CD4-positive, alpha-beta T cell (primary cell): ENCODE measurements around the gene E2F4. TPM values are rescaled to one million over a fixed set of nuclear protein-coding genes. Genes with fewer than 3 reads are reported as not detected.

Experiments
- ATAC-seq: fragments of 200-7000 bp; cut with Tn5 transposase; one replicate; pipeline ENCODE4 v1.10.0; 2022; ENCODE audit warnings: mild to moderate bottlenecking; ENCODE audit not compliant: poor library complexity
- CTCF ChIA-PET: fragments of 350-600 bp; sonication (Branson Sonifier 250); formaldehyde crosslinking; loops from one replicate; lab custom pipeline; 2021; ENCODE audit warnings: antibody characterized with exemption, inconsistent platforms; lab: Charles Lee
- POLR2A ChIA-PET: fragments of 350-600 bp; sonication (Branson Sonifier 250); formaldehyde crosslinking; loops from one replicate; lab custom pipeline; 2021; ENCODE audit warnings: antibody characterized with exemption, inconsistent platforms; lab: Charles Lee
- DNase-seq, 14 experiments: peaks; one replicate each; pipeline ENCODE4 v3.0.0-alpha.2; 2013 to 2020; ENCODE audit warnings: mixed read lengths in 2 of 14
- H3K27ac ChIP-seq, 2 donors: one replicate each; pipeline versions ENCODE4 v1.5.1 to v1.7.0; 2013; ENCODE audit warnings: low read length in 2 of 2, low read depth in 1 of 2, mild to moderate bottlenecking in 1 of 2
- H3K27me3 ChIP-seq, 2 experiments: 1 replicate in 1 of 2; 2 replicates in 1 of 2; pipeline versions ENCODE4 v1.6.1 to v1.7.0; 2013; ENCODE audit warnings: low read length in 2 of 2, control low read depth in 1 of 2, mild to moderate bottlenecking in 1 of 2, moderate library complexity in 1 of 2; ENCODE audit not compliant: insufficient read depth in 2 of 2, control insufficient read depth in 1 of 2
- H3K36me3 ChIP-seq: one replicate; pipeline ENCODE4 v1.6.1; 2013; ENCODE audit warnings: low read length, control low read depth; ENCODE audit not compliant: insufficient read depth
- H3K4me1 ChIP-seq: one replicate; pipeline ENCODE4 v1.6.1; 2013; ENCODE audit warnings: low read length, control low read depth; ENCODE audit not compliant: insufficient read depth
- H3K4me3 ChIP-seq: one replicate; pipeline ENCODE4 v1.5.1; 2013; ENCODE audit warnings: mild to moderate bottlenecking, low read length, moderate library complexity
- H3K9me3 ChIP-seq, 2 experiments: 1 replicate in 1 of 2; 2 replicates in 1 of 2; pipeline versions ENCODE4 v1.6.1 to v1.7.0; 2013; ENCODE audit warnings: low read length in 2 of 2, mild to moderate bottlenecking in 2 of 2, control low read depth in 1 of 2, moderate library complexity in 1 of 2; ENCODE audit not compliant: control insufficient read depth in 1 of 2, insufficient read depth in 1 of 2
- H3K27ac Mint-ChIP-seq: one replicate; pipeline ENCODE4 v1.8.0; 2020; ENCODE audit warnings: mixed read lengths
- H3K27me3 Mint-ChIP-seq: one replicate; pipeline ENCODE4 v1.8.0; 2021; ENCODE audit warnings: mixed read lengths
- H3K36me3 Mint-ChIP-seq: one replicate; pipeline ENCODE4 v1.8.0; 2021; ENCODE audit warnings: low read depth, mixed read lengths
- H3K4me1 Mint-ChIP-seq: one replicate; pipeline ENCODE4 v1.8.0; 2021; ENCODE audit warnings: low read depth, mixed read lengths
- H3K4me3 Mint-ChIP-seq: one replicate; pipeline ENCODE4 v1.8.0; 2020; ENCODE audit warnings: mild to moderate bottlenecking, mixed read lengths
- H3K9me3 Mint-ChIP-seq: one replicate; pipeline ENCODE4 v1.8.0; 2020; ENCODE audit warnings: mixed read lengths
- CTCF ChIP-seq: fragments of 200-600 bp; IDR thresholded peaks from one replicate; pipeline ENCODE4 v1.8.0; 2022; ENCODE audit warnings: antibody characterized with exemption, mild to moderate bottlenecking
- intact Hi-C, 2 experiments: fragments of 100-400 bp; cut with DNase I in 1 of 2; cut with micrococcal nuclease in 1 of 2; formaldehyde crosslinking; loops; one replicate each; pipeline versions ENCODE4 v1.15.1 to v1.9.0; 2023 to 2025; cut with DNase I, micrococcal nuclease
- total RNA-seq, 174 experiments: library from RNA in 2 of 174; stranded (reverse) in 2 of 174; gene quantifications; one replicate each; pipeline ENCODE4 v1.2.3 and lab custom pipeline; 2021 to 2026

The E2F4 gene
- total RNA-seq, 2 experiments from 2014 or later = 50.9 to 56.1 TPM

DNA sequence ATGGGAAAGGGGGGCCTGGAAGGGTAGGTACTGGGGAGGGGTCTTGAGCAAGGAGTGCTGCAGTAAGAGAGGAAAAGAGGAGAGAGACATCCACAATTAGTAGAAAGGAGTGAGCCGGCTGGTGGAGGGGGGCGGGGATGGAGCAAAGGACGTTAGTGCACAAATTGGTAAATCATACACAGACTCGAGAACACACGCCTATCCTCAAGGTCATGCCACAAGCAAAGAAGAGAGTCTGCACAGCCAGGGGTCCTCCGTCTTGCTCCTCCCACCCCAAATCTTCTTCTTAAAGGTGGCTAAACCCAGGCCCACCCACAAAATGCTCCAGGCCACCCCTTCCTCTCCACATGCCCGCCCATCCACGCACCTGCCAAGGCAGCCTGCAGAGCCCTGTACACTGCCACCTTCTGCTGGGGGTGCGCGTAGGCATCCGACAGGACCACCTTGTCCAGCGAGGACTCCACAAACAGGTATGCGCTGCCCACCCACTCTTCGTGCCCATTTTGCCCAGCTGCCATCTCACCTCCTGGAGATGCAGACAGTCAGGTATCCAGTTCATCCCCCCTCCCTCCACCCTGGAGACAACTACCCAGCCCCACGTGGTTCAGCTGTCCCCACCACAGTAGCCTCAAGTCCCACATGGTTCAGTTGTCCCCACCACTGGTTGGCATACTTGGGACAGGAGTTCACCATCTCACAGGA lies 35.7 kb upstream of the E2F4 start:
- ChIA-PET CTCF (interaction anchor here (1.2 to 3.1 kb wide), 6 partner anchors 8 to 181 kb away, joined by 7 to 43 read pairs (median 13); partner anchors contain the start of genes HSF4 and MATCAP1), POLR2A (interaction anchor here (1.4 to 2.0 kb wide), 2 partner anchors 8 to 28 kb away, joined by 5 to 8 read pairs; partner anchors contain the start of gene HSF4)
- Histone ChIP-seq H3K4me3 (no peak overlapping the region), H3K27me3 (peaks cover under 1 to 2% of the 10 kb centered on the region in 2 experiments), H3K27ac (peak overlapping the region in 1 of 2 donors; percentile 2), H3K36me3 (no peaks in the 10 kb centered on the region), H3K9me3 (no peaks in the 10 kb centered on the region), H3K4me1 (peaks cover 82% of the 10 kb centered on the region)
- TF ChIP-seq CTCF = no peak
- peaks cover 20% of the 10 kb centered on the region for H3K36me3 Mint-ChIP-seq
- no peaks in the 10 kb centered on the region for H3K9me3 Mint-ChIP-seq
- H3K4me1 Mint-ChIP-seq = peaks cover 65% of the 10 kb centered on the region
- ATAC-seq (no peak), DNase-seq (peak in 1 of 14 experiments; percentile 32)
- intact Hi-C loops = no loop called here
- H3K4me3 Mint-ChIP-seq = peak overlapping the region; percentile 95
- H3K27me3 Mint-ChIP-seq = peaks cover 12% of the 10 kb centered on the region
- H3K27ac Mint-ChIP-seq = peak overlapping the region; percentile 95

DNA sequence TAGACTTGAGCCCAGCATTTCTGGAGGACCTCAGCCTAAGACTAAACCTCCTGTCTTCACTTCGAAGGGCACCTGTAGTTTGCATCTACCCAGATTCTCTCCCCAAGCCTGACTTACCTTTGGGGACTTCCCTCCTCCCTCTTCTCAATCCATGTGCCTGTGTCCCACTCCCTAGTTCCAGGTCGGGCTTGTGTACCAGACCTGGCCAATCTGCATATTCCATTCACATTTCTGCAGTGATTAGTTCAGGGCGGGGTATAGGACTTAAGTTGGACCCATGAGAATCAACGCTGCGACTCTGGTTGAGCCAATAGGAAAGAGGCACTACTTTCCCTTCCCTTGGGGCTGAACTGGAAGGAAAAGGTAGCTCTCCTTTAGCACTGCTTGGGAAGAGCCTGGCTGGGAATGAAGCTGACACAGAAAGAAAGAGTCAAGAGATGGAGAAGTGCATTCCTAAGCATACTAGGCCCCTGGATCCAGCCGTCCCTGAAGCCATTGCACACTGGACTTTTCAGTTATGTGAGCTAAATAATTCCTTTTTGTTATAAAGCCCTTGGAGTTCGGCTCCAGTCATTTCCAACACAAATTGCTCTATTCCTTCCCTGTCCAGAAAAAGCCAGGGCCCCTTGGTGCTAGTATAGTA lies 34.7 kb upstream of the E2F4 start:
- peak overlapping the region; percentile 100 for H3K4me3 ChIP-seq
- CTCF ChIA-PET = interaction anchor here (1.0 to 3.8 kb wide), 4 partner anchors 18 to 143 kb away, joined by 4 to 43 read pairs (median 10); no protein-coding TSS in a partner anchor
- POLR2A ChIA-PET = interaction anchor here (0.8 to 4.7 kb wide), 10 partner anchors 7 to 139 kb away, joined by 3 to 44 read pairs (median 6); partner anchors contain the start of genes B3GNT9, CBFB and NOL3

More for the DNA sequence above, 34.7 kb upstream of the E2F4 start:
- Histone ChIP-seq H3K4me1 (peaks cover 85% of the 10 kb centered on the region), H3K36me3 (no peaks in the 10 kb centered on the region), H3K27ac (peak overlapping the region; percentile 81 to 98), H3K9me3 (no peaks in the 10 kb centered on the region), H3K27me3 (peaks cover 8 to 10% of the 10 kb centered on the region in 2 experiments)
- DNase-seq = peak in 1 of 14 experiments; percentile 9
- H3K27ac Mint-ChIP-seq = peak overlapping the region; percentile 95
- ATAC-seq = no peak
- TF ChIP-seq CTCF = no peak
- H3K4me3 Mint-ChIP-seq = peak overlapping the region; percentile 95
- no peaks in the 10 kb centered on the region for H3K9me3 Mint-ChIP-seq
- H3K4me1 Mint-ChIP-seq = peaks cover 60% of the 10 kb centered on the region
- H3K36me3 Mint-ChIP-seq = peaks cover 20% of the 10 kb centered on the region
- peaks cover 21% of the 10 kb centered on the region for H3K27me3 Mint-ChIP-seq
- intact Hi-C loops = no loop called here
